OCI-LY3 (cell line): Measurements from ENCODE around the gene WNT9A.

ENCODE experiments used
- H2AFZ ChIP-seq: fragments of 200-600, 300-600 bp; shearing (Covaris generic); 2 replicates; pipeline ENCODE4 v1.6.0; 2014; ENCODE audit warnings: antibody characterized with exemption, low read depth, low read length
- H3K27ac ChIP-seq: fragments of 200-600, 300-600 bp; sonication (generic); 2 replicates; pipeline ENCODE4 v1.5.1; 2014; ENCODE audit warnings: mild to moderate bottlenecking, low read length, moderate library complexity, mixed read lengths
- H3K27me3 ChIP-seq: fragments of 200-600, 300-600 bp; sonication (generic); 2 replicates; pipeline ENCODE4 v1.6.1; 2014; ENCODE audit warnings: low read depth, low read length, mixed read lengths
- H3K36me3 ChIP-seq: fragments of 200-600, 300-600 bp; sonication (generic); replicated peaks from 2 replicates; pipeline ENCODE3; 2014; ENCODE audit warnings: low read depth, low read length, mixed read lengths
- H3K4me1 ChIP-seq: fragments of 300-600, 200-600 bp; sonication (generic); 2 replicates; pipeline ENCODE4 v1.6.1; 2014; ENCODE audit warnings: low read length, mixed read lengths
- H3K4me2 ChIP-seq: fragments of 200-600, 300-600 bp; sonication (generic); 2 replicates; pipeline ENCODE4 v1.6.1; 2014; ENCODE audit warnings: low read length, mixed read lengths
- H3K4me3 ChIP-seq: fragments of 300-600, 200-600 bp; sonication (generic); 2 replicates; pipeline ENCODE4 v1.5.1; 2014; ENCODE audit warnings: antibody characterized with exemption, mild to moderate bottlenecking, low read length, moderate library complexity
- H3K79me2 ChIP-seq: fragments of 300-600, 200-600 bp; shearing (Covaris generic); 2 replicates; pipeline ENCODE4 v1.6.1; 2014; ENCODE audit warnings: mild to moderate bottlenecking, low read length, mixed read lengths
- H3K9ac ChIP-seq: fragments of 300-600, 200-600 bp; shearing (Covaris generic); 2 replicates; pipeline ENCODE4 v1.6.0; 2014; ENCODE audit warnings: mild to moderate bottlenecking, low read length, moderate library complexity
- H3K9me3 ChIP-seq: fragments of 200-600, 300-600 bp; shearing (Covaris generic); 2 replicates; pipeline ENCODE4 v1.6.1; 2014; ENCODE audit warnings: low read length, mixed read lengths; ENCODE audit not compliant: insufficient read depth
- H4K20me1 ChIP-seq: fragments of 200-600, 300-600 bp; sonication (generic); 2 replicates; pipeline ENCODE4 v1.6.1; 2016; ENCODE audit warnings: low read length, mixed read lengths; ENCODE audit not compliant: insufficient read depth
- EZH2phosphoT487 ChIP-seq: fragments of 200-600 bp; shearing (Covaris generic); IDR thresholded peaks from 2 replicates; pipeline ENCODE4 v1.6.1; 2018; ENCODE audit warnings: antibody characterized with exemption, mixed run types, low read depth
- TF ChIP-seq, protein P1 (sequence below): fragments of 200-600, 300-600 bp; sonication (generic); IDR thresholded peaks from 2 replicates; pipeline ENCODE4 v1.5.1; 2014; ENCODE audit warnings: antibody characterized with exemption, low read length, low read depth

The WNT9A gene

DNA sequence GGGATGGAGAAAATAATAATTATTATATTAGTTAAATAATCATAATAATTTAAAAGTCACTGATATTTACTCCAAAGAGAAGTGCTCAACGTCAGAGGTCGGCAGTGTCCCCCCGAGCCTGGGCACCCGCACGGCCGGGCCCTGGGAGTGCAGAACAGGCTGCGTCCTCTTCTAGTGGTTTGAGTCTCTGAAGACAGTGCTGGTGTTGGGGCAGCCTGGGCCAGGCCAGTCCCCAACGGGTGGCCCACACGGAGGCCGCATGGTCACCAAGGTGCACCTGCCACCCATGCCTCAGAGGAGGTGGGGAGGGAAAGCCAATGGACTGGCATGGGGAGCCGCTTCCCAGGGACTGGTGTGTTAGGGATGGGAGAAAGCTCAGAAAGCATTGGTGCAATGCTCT is 27.3 kb downstream of the WNT9A start:
- Histone ChIP-seq H3K27ac (no peak overlapping the region), H3K9ac (no peak overlapping the region), H3K79me2 (peaks cover 19% of the 10 kb centered on the region), H3K4me2 (no peak overlapping the region), H3K4me3 (no peak overlapping the region), H4K20me1 (no peaks in the 10 kb centered on the region), H3K36me3 (no peaks in the 10 kb centered on the region), H3K9me3 (no peaks in the 10 kb centered on the region), H3K4me1 (peaks cover 5% of the 10 kb centered on the region), H3K27me3 (no peaks in the 10 kb centered on the region), H2AFZ (no peak overlapping the region)
- TF ChIP-seq, protein P1, sequence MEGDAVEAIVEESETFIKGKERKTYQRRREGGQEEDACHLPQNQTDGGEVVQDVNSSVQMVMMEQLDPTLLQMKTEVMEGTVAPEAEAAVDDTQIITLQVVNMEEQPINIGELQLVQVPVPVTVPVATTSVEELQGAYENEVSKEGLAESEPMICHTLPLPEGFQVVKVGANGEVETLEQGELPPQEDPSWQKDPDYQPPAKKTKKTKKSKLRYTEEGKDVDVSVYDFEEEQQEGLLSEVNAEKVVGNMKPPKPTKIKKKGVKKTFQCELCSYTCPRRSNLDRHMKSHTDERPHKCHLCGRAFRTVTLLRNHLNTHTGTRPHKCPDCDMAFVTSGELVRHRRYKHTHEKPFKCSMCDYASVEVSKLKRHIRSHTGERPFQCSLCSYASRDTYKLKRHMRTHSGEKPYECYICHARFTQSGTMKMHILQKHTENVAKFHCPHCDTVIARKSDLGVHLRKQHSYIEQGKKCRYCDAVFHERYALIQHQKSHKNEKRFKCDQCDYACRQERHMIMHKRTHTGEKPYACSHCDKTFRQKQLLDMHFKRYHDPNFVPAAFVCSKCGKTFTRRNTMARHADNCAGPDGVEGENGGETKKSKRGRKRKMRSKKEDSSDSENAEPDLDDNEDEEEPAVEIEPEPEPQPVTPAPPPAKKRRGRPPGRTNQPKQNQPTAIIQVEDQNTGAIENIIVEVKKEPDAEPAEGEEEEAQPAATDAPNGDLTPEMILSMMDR, result no peak
- TF ChIP-seq EZH2phosphoT487, result no peak

DNA sequence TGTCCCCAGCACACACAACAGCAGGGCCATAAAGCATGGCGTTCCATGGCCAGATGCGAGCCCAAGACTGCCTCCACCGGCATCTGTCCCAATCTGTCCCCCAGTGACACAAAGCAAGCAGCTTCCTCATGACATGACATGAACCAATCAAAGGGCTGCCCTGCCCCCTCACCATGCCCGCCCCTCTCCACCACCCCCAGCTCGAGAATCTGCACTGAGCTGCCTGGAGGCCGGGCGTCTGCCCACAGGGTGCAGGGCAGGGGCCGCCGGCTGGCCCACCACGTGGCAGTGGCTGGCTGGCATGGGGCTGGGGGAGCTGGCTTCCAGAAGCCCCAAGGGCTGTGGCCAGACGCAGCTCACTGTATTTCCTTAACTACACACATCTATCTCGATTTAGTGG is 27.8 kb downstream of the WNT9A start:
- Histone ChIP-seq H3K4me3 (no peak overlapping the region), H3K27ac (no peak overlapping the region), H3K4me2 (no peak overlapping the region), H3K4me1 (peaks cover 3% of the 10 kb centered on the region; the same call in 1 of the 2 replicates), H3K9me3 (no peaks in the 10 kb centered on the region), H4K20me1 (no peaks in the 10 kb centered on the region), H3K79me2 (peaks cover 19% of the 10 kb centered on the region), H3K36me3 (no peaks in the 10 kb centered on the region), H3K27me3 (no peaks in the 10 kb centered on the region), H3K9ac (no peak overlapping the region), H2AFZ (no peak overlapping the region)
- no peak for TF ChIP-seq EZH2phosphoT487
- TF ChIP-seq, protein P1, result no peak

DNA sequence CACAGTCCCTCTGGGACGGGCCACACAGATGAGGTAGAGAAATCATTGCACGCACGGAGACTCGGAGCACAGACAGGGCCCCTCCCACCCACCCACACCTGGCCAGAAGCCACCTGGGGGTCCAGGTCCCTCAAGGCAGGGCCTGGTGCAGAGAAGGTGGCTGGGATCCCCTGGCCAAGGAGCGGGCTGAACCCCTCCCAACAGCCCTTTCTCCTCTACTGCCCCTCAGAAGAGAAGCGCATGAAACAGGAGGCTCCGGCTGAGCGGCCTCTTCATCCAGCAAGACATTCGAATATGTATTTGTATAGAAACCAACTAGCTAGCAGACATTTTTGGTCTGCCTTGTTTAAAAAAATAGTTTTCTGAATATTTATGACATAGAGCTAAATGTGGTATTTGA is 29.0 kb downstream of the WNT9A start:
- H3K79me2 ChIP-seq, result peaks cover 11% of the 10 kb centered on the region; the same call in 1 of the 2 replicates
- no peaks in the 10 kb centered on the region for H4K20me1 ChIP-seq
- H3K4me3 ChIP-seq, result no peak overlapping the region
- H3K4me2 ChIP-seq, result no peak overlapping the region
- H3K27me3 ChIP-seq, result no peaks in the 10 kb centered on the region
- no peaks in the 10 kb centered on the region for H3K36me3 ChIP-seq
- no peak overlapping the region for H3K9ac ChIP-seq
- no peaks in the 10 kb centered on the region for H3K9me3 ChIP-seq
- H2AFZ ChIP-seq, result no peak overlapping the region
- TF ChIP-seq, protein P1, result no peak
- TF ChIP-seq EZH2phosphoT487, result no peak
- H3K27ac ChIP-seq, result no peak overlapping the region
- no peaks in the 10 kb centered on the region for H3K4me1 ChIP-seq

DNA sequence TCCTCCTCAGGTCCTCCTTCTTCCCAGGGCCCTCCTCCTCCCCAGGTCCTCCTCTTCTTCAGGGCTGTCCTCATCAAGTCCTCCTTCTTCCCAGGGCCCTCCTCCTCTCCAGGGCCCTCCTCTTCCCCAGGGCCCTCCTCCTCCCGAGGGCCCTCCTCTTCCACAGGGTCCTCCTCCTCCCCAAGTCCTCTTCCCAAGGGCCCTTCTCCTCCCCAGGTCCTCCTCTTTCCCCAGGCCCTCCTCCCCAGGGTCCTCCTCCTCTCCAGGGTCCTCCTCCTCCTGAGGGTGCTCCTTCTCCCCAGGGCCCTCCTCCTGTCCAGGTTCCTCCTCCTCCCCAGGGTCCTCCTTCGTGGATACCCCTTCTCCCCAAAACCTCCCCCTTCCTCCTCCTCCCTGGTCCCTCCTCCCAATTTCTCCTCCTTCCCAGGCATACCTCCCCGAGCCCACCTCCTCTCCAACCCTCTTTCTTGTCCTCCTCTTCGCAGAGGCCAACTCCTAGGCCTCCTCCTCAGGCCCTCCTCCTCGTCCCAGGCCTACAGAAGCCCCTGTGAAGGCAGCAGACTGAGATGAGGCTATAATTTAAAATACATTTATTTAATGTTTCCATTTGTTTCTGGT is 29.5 kb downstream of the WNT9A start:
- H3K4me2 ChIP-seq, result no peak overlapping the region
- TF ChIP-seq, protein P1, result no peak
- no peak for TF ChIP-seq EZH2phosphoT487
- no peaks in the 10 kb centered on the region for H3K4me1 ChIP-seq
- no peaks in the 10 kb centered on the region for H3K36me3 ChIP-seq
- H3K27me3 ChIP-seq, result no peaks in the 10 kb centered on the region
- H3K27ac ChIP-seq, result no peak overlapping the region
- no peak overlapping the region for H2AFZ ChIP-seq
- H3K4me3 ChIP-seq, result no peak overlapping the region
- H3K9me3 ChIP-seq, result no peaks in the 10 kb centered on the region
- H4K20me1 ChIP-seq, result no peaks in the 10 kb centered on the region
- H3K9ac ChIP-seq, result no peak overlapping the region
- H3K79me2 ChIP-seq, result peaks cover 5% of the 10 kb centered on the region; the same call in 1 of the 2 replicates
